ENCODE results near the gene TBXAS1. TPM values are rescaled to one million over a fixed set of nuclear protein-coding genes. Genes with fewer than 3 reads are reported as not detected.

The TBXAS1 gene
- total and polyA plus RNA-seq, 2 donors (not counting 3 experiments of a cell fraction or from before 2014, with no cell fraction given) = 2.1 to 4.3 TPM

DNA sequence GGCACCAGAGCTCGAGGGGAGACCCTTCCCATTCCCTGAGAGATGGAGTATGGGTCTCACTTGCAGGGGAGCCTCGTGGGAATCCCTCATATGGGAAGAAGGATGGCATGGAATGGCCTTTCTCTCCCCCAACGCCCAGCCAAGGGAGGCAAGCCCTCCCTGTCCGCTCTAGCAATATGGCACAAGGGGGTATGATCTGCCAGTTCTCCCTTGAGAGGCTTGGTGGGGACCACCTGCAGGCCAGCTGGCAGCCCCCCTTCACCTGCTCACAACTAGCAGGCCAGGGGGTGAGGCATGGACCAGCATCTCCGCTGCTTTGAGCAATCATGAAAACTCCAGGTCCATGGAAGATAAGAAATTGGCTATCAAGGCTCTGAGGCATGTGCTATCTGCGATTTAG lies 162.8 kb downstream of the TBXAS1 start:
- Histone ChIP-seq H3K9me1 (replicated peaks; ENCODE audit: control insufficient read depth, extremely low read depth, insufficient read depth, low read length) (no peaks in the 10 kb centered on the region), H3K4me1 (ENCODE audit: control insufficient read depth, extremely low read depth, insufficient read depth, low read length) (no peaks in the 10 kb centered on the region), H3K4me2 (ENCODE audit: insufficient read depth, low read length) (no peak overlapping the region), H3K9me3 (replicated peaks; ENCODE audit: control insufficient read depth, insufficient read depth, low read length) (no peaks in the 10 kb centered on the region), H3K27me3 (ENCODE audit: control insufficient read depth in 2 of 2, insufficient read depth in 2 of 2, low read length in 2 of 2) (no peaks in the 10 kb centered on the region), H3K36me3 (ENCODE audit: control insufficient read depth in 2 of 2, extremely low read depth in 1 of 2, insufficient read depth in 2 of 2, low read length in 2 of 2) (no peaks in the 10 kb centered on the region), H2AFZ (ENCODE audit: low read depth, low read length) (no peak overlapping the region), H4K20me1 (replicated peaks; ENCODE audit: control insufficient read depth, extremely low read depth, insufficient read depth, low read length) (no peaks in the 10 kb centered on the region), H3K27ac (ENCODE audit: insufficient read depth, low read depth, low read length) (no peak overlapping the region), H3K79me2 (ENCODE audit: control insufficient read depth, insufficient read depth, low read length) (no peaks in the 10 kb centered on the region), H3K9ac (replicated peaks; ENCODE audit: extremely low read depth, insufficient read depth, low read length) (no peak overlapping the region), H3K4me3 (replicated peaks in 1 of 3; ENCODE audit: insufficient read depth in 1 of 3, low read depth in 1 of 3, low read length in 3 of 3) (no peak overlapping the region)
- dilution Hi-C loops (cut with MboI; ENCODE audit: extremely low pct_ligation_motif_present, low sequenced_read_pairs) = no loop called here
- TF ChIP-seq GATA2 (IDR thresholded peaks at IDR 0.05; ENCODE audit: insufficient read depth, insufficient read length, low read depth, low read length) (no peak), POLR2A (IDR thresholded peaks at IDR 0.05; ENCODE audit: low read depth, low read length) (no peak), POLR2AphosphoS5 (IDR thresholded peaks at IDR 0.05; ENCODE audit: insufficient read depth, low read depth, low read length) (no peak), FOS (IDR thresholded peaks at IDR 0.05; ENCODE audit: borderline replicate concordance, insufficient read depth, low read length) (no peak), JUN (IDR thresholded peaks at IDR 0.05; ENCODE audit: borderline replicate concordance, insufficient read depth, insufficient read length, low read depth) (no peak), EZH2 (IDR thresholded peaks at IDR 0.05; ENCODE audit: borderline replicate concordance, low read depth, low read length, severe bottlenecking) (no peak)
- TF ChIP-seq, protein P1, sequence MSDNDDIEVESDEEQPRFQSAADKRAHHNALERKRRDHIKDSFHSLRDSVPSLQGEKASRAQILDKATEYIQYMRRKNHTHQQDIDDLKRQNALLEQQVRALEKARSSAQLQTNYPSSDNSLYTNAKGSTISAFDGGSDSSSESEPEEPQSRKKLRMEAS (IDR thresholded peaks at IDR 0.05; ENCODE audit: insufficient read depth, insufficient read length) = no peak
- intact Hi-C loops (cut with micrococcal nuclease) = no loop called here
- no TSS peak for BruUV-seq (replicated peaks)
- CTCF ChIA-PET = interaction anchor here (2.5 to 3.7 kb wide), 2 partner anchors 346 to 373 kb away, joined by 11 to 14 read pairs; no protein-coding TSS in a partner anchor
- FAIRE-seq (no peak), DNase-seq (ENCODE audit: low read depth, low spot score) (no peak)
- POLR2A ChIA-PET = no interaction called here

DNA sequence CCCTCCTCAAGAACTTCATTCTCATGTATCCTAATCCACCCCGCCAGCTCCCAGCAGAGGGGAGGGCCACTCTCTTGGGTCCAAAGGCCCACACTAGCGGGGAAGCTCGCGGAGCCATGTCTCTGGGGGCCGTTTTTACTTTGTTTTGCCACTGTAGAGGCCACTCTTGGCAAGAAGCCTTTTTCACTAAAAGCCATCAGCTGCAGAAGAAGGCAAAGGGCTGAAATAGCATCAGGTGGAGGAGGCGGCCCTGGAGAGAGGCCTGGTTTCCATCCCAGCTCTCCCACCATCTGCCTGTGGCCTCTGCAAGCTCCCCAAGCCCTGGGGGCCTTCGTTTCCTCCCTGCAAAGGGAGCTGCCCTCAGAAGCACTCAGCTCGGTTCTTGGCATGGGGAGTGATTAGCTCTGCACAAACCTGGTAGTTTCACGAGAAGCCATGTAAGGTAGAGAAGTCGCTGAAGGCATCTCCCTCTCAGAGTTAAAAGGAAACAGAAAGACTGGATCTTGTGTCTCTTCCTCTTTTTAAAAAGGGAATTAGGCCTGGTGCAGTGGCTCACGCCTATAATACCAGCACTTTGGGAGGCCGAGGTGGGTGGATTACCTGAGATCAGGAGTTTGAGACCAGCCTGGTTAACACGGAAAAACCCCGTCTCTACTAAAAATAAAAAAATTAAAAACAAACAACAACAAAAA lies 163.4 kb downstream of the TBXAS1 start:
- Histone ChIP-seq H3K36me3 (ENCODE audit: control insufficient read depth in 2 of 2, extremely low read depth in 1 of 2, insufficient read depth in 2 of 2, low read length in 2 of 2) (no peaks in the 10 kb centered on the region), H3K4me2 (ENCODE audit: insufficient read depth, low read length) (no peak overlapping the region), H3K4me1 (ENCODE audit: control insufficient read depth, extremely low read depth, insufficient read depth, low read length) (no peaks in the 10 kb centered on the region), H4K20me1 (replicated peaks; ENCODE audit: control insufficient read depth, extremely low read depth, insufficient read depth, low read length) (no peaks in the 10 kb centered on the region), H3K4me3 (replicated peaks in 1 of 3; ENCODE audit: insufficient read depth in 1 of 3, low read depth in 1 of 3, low read length in 3 of 3) (no peak overlapping the region), H3K9me3 (replicated peaks; ENCODE audit: control insufficient read depth, insufficient read depth, low read length) (no peaks in the 10 kb centered on the region), H2AFZ (ENCODE audit: low read depth, low read length) (no peak overlapping the region), H3K9ac (replicated peaks; ENCODE audit: extremely low read depth, insufficient read depth, low read length) (no peak overlapping the region), H3K27ac (ENCODE audit: insufficient read depth, low read depth, low read length) (no peak overlapping the region), H3K9me1 (replicated peaks; ENCODE audit: control insufficient read depth, extremely low read depth, insufficient read depth, low read length) (no peaks in the 10 kb centered on the region), H3K27me3 (ENCODE audit: control insufficient read depth in 2 of 2, insufficient read depth in 2 of 2, low read length in 2 of 2) (no peaks in the 10 kb centered on the region), H3K79me2 (ENCODE audit: control insufficient read depth, insufficient read depth, low read length) (no peaks in the 10 kb centered on the region)
- intact Hi-C loops (cut with micrococcal nuclease) = no loop called here
- dilution Hi-C loops (cut with MboI; ENCODE audit: extremely low pct_ligation_motif_present, low sequenced_read_pairs) = no loop called here
- POLR2A ChIA-PET = no interaction called here
- BruUV-seq (replicated peaks) = no TSS peak
- DNase-seq (ENCODE audit: low read depth, low spot score) (no peak), FAIRE-seq (no peak)
- TF ChIP-seq MYC (IDR thresholded peaks at IDR 0.05; ENCODE audit: low read depth, low read length) = no peak
- no peak for TF ChIP-seq GATA2 (IDR thresholded peaks at IDR 0.05; ENCODE audit: insufficient read depth, insufficient read length, low read depth, low read length)
- TF ChIP-seq JUN (IDR thresholded peaks at IDR 0.05; ENCODE audit: borderline replicate concordance, insufficient read depth, insufficient read length, low read depth) = no peak
- TF ChIP-seq, protein P2, sequence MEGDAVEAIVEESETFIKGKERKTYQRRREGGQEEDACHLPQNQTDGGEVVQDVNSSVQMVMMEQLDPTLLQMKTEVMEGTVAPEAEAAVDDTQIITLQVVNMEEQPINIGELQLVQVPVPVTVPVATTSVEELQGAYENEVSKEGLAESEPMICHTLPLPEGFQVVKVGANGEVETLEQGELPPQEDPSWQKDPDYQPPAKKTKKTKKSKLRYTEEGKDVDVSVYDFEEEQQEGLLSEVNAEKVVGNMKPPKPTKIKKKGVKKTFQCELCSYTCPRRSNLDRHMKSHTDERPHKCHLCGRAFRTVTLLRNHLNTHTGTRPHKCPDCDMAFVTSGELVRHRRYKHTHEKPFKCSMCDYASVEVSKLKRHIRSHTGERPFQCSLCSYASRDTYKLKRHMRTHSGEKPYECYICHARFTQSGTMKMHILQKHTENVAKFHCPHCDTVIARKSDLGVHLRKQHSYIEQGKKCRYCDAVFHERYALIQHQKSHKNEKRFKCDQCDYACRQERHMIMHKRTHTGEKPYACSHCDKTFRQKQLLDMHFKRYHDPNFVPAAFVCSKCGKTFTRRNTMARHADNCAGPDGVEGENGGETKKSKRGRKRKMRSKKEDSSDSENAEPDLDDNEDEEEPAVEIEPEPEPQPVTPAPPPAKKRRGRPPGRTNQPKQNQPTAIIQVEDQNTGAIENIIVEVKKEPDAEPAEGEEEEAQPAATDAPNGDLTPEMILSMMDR (IDR thresholded peaks at IDR 0.05; ENCODE audit: extremely low read depth in 1 of 2, insufficient read depth in 1 of 2, low read depth in 1 of 2, low read length in 2 of 2) = no peak
- no peak for TF ChIP-seq EZH2 (IDR thresholded peaks at IDR 0.05; ENCODE audit: borderline replicate concordance, low read depth, low read length, severe bottlenecking)
- TF ChIP-seq FOS (IDR thresholded peaks at IDR 0.05; ENCODE audit: borderline replicate concordance, insufficient read depth, low read length) = no peak
- TF ChIP-seq, protein P1 (IDR thresholded peaks at IDR 0.05; ENCODE audit: insufficient read depth, insufficient read length) = no peak
- TF ChIP-seq POLR2AphosphoS5 (IDR thresholded peaks at IDR 0.05; ENCODE audit: insufficient read depth, low read depth, low read length) = no peak
- TF ChIP-seq POLR2A (IDR thresholded peaks at IDR 0.05; ENCODE audit: low read depth, low read length) = no peak
- CTCF ChIA-PET = interaction anchor here (0.7 to 3.7 kb wide), 5 partner anchors 347 to 558 kb away, joined by 3 to 15 read pairs (median 11); no protein-coding TSS in a partner anchor
